Measurements from ENCODE around the gene MB21D2.

MB21D2 gene

GRCh38 chr3:192772240-192772894 is 145.3 kb downstream of the MB21D2 start:
- no peak for TF ChIP-seq EZH2phosphoT487 (IDR thresholded peaks at IDR 0.05; ENCODE audit: borderline replicate concordance)
- peak; percentile 79 for TF ChIP-seq CTCF (conservative IDR thresholded peaks at IDR 0.05; ENCODE audit: low read length)
- Histone ChIP-seq H3K36me3 (ENCODE audit: insufficient read depth, low read length) (no peaks in the 10 kb centered on the region), H3K9me2 (replicated peaks; ENCODE audit: low read depth, low read length) (no peaks in the 10 kb centered on the region), H3K79me2 (ENCODE audit: insufficient read depth, low read length) (no peaks in the 10 kb centered on the region), H3K9ac (ENCODE audit: low read depth, low read length, poor library complexity, severe bottlenecking) (no peak overlapping the region), H3K4me1 (ENCODE audit: insufficient read depth, low read length, poor library complexity, severe bottlenecking) (no peaks in the 10 kb centered on the region), H4K20me1 (ENCODE audit: insufficient read depth, low read length, poor library complexity, severe bottlenecking) (no peaks in the 10 kb centered on the region), H3K27me3 (ENCODE audit: insufficient read depth, low read length, poor library complexity, severe bottlenecking) (no peaks in the 10 kb centered on the region), H3K4me3 (ENCODE audit: low read length, poor library complexity, severe bottlenecking) (no peak overlapping the region), H3K4me2 (ENCODE audit: low read depth, low read length, poor library complexity, severe bottlenecking) (no peak overlapping the region), H3K9me3 (ENCODE audit: insufficient read depth, low read depth, low read length) (no peaks in the 10 kb centered on the region), H2AFZ (ENCODE audit: low read length) (no peak overlapping the region), H3F3A (ENCODE audit: low read depth) (no peaks in the 10 kb centered on the region)

GRCh38 chr3:192758654-192759053 is 159.0 kb downstream of the MB21D2 start:
- H3K79me2 ChIP-seq (ENCODE audit: insufficient read depth, low read length), result no peaks in the 10 kb centered on the region
- H3K27me3 ChIP-seq (ENCODE audit: insufficient read depth, low read length, poor library complexity, severe bottlenecking), result no peaks in the 10 kb centered on the region
- H3K4me3 ChIP-seq (ENCODE audit: low read length, poor library complexity, severe bottlenecking), result no peak overlapping the region
- no peaks in the 10 kb centered on the region for H3F3A ChIP-seq (ENCODE audit: low read depth)
- no peak overlapping the region for H3K4me2 ChIP-seq (ENCODE audit: low read depth, low read length, poor library complexity, severe bottlenecking)
- TF ChIP-seq CTCF (conservative IDR thresholded peaks at IDR 0.05; ENCODE audit: low read length), result no peak
- no peak for TF ChIP-seq EZH2phosphoT487 (IDR thresholded peaks at IDR 0.05; ENCODE audit: borderline replicate concordance)
- H2AFZ ChIP-seq (ENCODE audit: low read length), result no peak overlapping the region
- no peak overlapping the region for H3K9ac ChIP-seq (ENCODE audit: low read depth, low read length, poor library complexity, severe bottlenecking)
- no peaks in the 10 kb centered on the region for H3K9me3 ChIP-seq (ENCODE audit: insufficient read depth, low read depth, low read length)
- H3K4me1 ChIP-seq (ENCODE audit: insufficient read depth, low read length, poor library complexity, severe bottlenecking), result no peaks in the 10 kb centered on the region
- H4K20me1 ChIP-seq (ENCODE audit: insufficient read depth, low read length, poor library complexity, severe bottlenecking), result no peaks in the 10 kb centered on the region
- H3K9me2 ChIP-seq (replicated peaks; ENCODE audit: low read depth, low read length), result no peaks in the 10 kb centered on the region
- no peaks in the 10 kb centered on the region for H3K36me3 ChIP-seq (ENCODE audit: insufficient read depth, low read length)

- Histone ChIP-seq H3K9me2 (replicated peaks; ENCODE audit: low read depth, low read length) (no peaks in the 10 kb centered on the region), H3K4me2 (ENCODE audit: low read depth, low read length, poor library complexity, severe bottlenecking) (no peak overlapping the region), H3K36me3 (ENCODE audit: insufficient read depth, low read length) (no peaks in the 10 kb centered on the region), H4K20me1 (ENCODE audit: insufficient read depth, low read length, poor library complexity, severe bottlenecking) (no peaks in the 10 kb centered on the region), H3F3A (ENCODE audit: low read depth) (no peaks in the 10 kb centered on the region), H3K9ac (ENCODE audit: low read depth, low read length, poor library complexity, severe bottlenecking) (no peak overlapping the region), H3K9me3 (ENCODE audit: insufficient read depth, low read depth, low read length) (no peaks in the 10 kb centered on the region), H3K4me3 (ENCODE audit: low read length, poor library complexity, severe bottlenecking) (no peak overlapping the region), H3K79me2 (ENCODE audit: insufficient read depth, low read length) (no peaks in the 10 kb centered on the region), H3K4me1 (ENCODE audit: insufficient read depth, low read length, poor library complexity, severe bottlenecking) (no peaks in the 10 kb centered on the region), H3K27me3 (ENCODE audit: insufficient read depth, low read length, poor library complexity, severe bottlenecking) (no peaks in the 10 kb centered on the region), H2AFZ (ENCODE audit: low read length) (no peak overlapping the region)
- TF ChIP-seq CTCF (conservative IDR thresholded peaks at IDR 0.05; ENCODE audit: low read length) (no peak), EZH2phosphoT487 (IDR thresholded peaks at IDR 0.05; ENCODE audit: borderline replicate concordance) (no peak)
Observed at GRCh38 chr3:192751148-192751547, 166.5 kb downstream of the MB21D2 start.

All from Loucy (cell line).